HL-60/S4 (cell line): ENCODE results near the gene HMGN2.

Experiments
- in situ Hi-C: fragments of 300-500 bp; cut with MboI; formaldehyde crosslinking; loops from 2 replicates; pipeline ENCODE4 v1.14.3; 2022; ENCODE audit warnings: low sequenced_read_pairs

The HMGN2 gene

DNA sequence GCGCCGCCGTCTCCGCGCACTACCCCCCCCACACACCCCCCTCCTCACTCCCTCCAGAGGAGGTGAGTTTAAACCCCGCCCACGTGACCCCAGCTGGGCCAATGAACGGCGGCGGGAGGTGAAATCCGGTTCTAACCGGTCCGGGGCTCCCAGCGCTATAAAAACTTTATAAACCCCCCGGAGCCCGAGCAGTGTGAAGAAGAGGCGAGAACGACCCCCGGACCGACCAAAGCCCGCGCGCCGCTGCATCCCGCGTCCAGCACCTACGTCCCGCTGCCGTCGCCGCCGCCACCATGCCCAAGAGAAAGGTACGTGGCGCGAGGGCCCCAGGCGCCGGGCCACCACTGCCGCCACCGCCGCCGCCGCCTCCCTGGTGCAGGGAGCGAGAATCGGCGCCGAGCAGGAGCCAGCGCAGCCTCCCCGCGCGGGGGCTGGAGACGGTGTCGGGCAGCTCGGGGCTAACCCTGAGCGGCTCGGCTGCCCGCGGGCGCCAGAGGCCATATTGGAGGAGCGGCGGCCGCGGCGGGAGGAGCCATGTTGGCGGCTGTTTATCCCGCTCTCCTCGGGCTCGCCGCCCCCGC, at the start of gene HMGN2:
Gene HMGN2, plus strand, starts transcription at position 121 of the 581 bp plus-strand sequence. Its CDS starts 173 bp downstream, at position 294.
- in situ Hi-C loops = no loop called here

DNA sequence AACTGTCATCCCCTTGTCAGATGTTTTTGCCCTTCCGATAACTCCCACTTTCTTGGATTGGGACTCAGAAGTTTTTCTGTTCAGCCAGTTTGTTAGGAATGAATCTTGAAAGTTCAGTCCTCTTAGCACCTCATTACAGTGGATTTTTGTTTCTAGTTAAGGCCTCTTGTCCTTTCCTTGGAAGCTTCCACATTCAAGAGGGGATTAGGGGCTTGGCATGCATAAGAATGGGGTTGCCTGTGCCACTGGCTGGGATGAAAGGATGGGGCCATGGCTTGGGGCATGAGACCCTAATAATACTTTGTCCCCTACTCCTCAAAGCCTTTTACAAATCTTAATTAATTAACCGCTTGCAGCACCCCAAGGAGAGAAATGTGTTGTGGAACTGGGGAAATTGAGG, 42.5 kb upstream of the HMGN2 start:
- in situ Hi-C loops = no loop called here

DNA sequence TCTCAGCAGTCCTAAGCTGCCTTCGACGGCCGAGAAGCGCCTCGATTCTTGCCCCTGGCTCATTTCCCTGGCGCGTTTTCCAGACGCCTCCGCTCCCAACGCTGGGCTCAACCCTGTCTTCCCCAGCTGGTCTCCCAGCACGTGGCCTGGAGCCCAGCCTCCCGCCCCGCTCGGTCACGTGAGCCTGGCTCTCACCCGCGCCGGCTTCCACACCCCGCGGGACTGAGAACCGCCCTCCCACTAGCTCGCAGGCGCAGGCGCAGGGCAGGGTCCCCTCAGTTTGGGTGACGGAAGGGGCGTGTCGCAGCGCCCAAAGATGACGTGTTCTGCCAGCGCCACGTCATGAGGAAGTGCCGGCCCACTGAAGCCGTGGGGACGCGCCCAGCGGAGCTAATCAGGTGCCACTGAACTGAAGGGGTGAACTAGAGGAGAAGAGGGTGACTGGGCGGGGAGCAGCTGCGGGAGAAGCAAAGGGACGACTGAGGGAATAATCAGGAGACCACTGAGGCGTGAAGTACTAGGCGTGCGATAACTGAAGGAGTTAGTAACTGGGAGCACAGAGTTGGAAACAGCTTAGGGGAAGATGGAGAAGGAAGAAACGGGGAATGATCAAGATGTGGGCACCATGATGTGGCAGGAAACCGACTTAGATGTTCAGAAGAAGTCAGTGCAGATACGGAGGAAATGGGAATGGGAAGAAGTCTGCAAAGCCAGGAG, 40.1 kb upstream of the HMGN2 start, which contains the start of gene DHDDS:
Gene DHDDS, plus strand, starts transcription at position 343 of the 717 bp plus-strand sequence. CDS start 625 bp downstream, outside the sequence.
- in situ Hi-C loops = no loop called here

DNA sequence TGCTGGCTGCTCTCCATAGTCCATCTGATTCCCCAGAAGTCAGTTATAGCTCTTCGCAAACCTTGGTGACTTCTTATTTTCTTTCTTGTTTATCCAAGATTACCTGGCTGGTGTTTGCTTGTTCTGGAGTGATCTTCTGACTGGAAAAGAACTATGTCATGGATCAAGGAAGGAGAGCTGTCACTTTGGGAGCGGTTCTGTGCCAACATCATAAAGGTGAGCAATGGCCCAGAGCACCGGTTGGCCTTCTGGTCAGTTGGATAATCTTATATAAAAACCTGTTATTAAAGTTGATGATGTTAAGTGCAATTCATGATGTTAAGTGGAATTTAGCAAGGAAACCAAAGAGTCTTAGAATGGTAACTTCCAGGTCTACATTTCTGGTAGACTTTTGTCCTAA, 39.4 kb upstream of the HMGN2 start:
- in situ Hi-C loops = no loop called here

- in situ Hi-C loops = no loop called here
These were observed 38.0 kb upstream of the HMGN2 start for GRCh38 chr1:26434161-26434752.

- in situ Hi-C loops = no loop called here
These were observed 34.2 kb upstream of the HMGN2 start for GRCh38 chr1:26438041-26438440.

DNA sequence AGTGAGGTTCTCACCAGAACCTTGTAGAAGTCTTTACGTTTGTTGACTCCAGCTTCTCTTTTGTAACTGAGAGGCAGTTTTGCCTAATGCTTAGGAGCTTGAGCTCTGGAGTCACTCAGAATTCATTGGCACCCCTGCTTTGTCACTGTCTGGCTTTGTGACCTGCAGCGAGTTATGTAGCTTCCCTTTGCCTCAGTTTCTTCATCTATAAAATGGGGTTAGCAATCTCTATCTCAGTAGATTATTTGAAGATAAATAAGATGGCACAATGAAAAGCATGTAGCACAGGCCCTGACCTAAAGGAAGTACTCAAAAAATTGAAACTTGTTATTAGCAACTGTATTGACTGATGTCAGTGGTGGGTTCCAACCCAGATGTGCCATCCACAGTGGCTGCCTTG, 32.0 kb upstream of the HMGN2 start:
- in situ Hi-C loops = no loop called here

GRCh38 chr1:26449868-26450267, 22.4 kb upstream of the HMGN2 start:
- in situ Hi-C loops = no loop called here

DNA sequence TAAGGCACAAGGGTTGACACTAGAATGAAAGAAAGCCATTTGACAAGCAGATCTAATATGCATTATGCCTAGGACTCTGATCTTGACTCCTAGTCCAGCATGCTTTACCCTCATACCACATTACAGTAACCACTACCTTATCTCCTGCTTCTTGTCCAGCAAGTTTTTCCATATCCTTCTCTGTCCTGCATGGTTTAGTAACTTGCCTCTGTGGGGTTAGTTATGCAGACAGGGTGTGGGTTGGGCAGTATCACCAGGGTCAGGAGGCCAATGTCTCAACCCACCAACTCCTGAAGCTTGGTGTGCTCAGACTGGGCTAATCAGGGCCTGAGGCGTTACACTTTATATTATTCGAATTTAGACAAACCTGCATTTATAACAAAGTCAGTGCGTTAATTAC, 21.3 kb upstream of the HMGN2 start:
- in situ Hi-C loops = no loop called here

- in situ Hi-C loops = no loop called here
These were observed 19.6 kb upstream of the HMGN2 start for GRCh38 chr1:26452459-26453183.

- in situ Hi-C loops = no loop called here
These were observed 13.1 kb upstream of the HMGN2 start for GRCh38 chr1:26459148-26459547.

DNA sequence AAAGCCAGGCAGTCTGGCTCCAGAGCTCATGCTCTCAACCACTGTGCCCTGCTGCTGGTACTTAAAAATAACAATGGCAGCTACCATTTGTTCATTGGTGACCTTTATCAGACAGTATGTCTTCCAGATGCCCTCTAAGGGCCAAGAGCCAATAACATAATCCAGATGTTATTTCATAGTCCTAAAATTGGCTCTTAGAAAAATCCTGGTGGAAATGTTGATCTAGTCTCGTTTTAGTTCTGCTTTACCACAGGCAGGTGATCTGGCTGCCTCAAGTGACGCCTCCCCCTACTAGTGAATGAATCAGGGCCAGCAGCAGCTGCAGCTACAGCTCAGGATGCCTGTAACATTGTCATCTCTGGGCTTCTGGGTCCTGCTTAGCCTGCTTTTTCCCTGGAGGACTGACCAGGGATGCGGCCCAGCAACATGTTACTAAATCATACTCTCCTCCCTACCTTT, 12.6 kb upstream of the HMGN2 start:
- in situ Hi-C loops = no loop called here

- in situ Hi-C loops = no loop called here
These were observed 3.3 kb upstream of the HMGN2 start for GRCh38 chr1:26468911-26469310.

DNA sequence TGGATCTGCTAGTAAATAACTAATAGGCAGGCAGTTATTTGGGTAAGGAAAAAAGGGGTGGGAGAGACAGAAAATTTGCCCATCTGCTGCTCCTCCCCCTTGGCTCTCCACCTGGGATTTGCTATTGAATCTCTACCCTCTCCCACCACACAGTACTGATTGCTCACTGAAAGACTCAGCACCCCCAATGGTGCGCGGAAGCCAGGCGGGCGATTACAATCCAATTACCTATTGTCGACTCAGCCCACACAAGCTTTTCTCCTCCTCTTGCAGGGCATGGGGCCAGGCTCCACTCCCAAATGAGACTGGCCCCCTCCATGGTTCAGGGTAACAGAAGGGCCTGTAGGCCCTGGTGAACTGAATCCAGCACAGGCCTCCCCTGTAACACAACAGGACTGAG, 2.7 kb upstream of the HMGN2 start:
- in situ Hi-C loops = no loop called here

GRCh38 chr1:26470878-26471497, 1.3 kb upstream of the HMGN2 start:
- in situ Hi-C loops = no loop called here

DNA sequence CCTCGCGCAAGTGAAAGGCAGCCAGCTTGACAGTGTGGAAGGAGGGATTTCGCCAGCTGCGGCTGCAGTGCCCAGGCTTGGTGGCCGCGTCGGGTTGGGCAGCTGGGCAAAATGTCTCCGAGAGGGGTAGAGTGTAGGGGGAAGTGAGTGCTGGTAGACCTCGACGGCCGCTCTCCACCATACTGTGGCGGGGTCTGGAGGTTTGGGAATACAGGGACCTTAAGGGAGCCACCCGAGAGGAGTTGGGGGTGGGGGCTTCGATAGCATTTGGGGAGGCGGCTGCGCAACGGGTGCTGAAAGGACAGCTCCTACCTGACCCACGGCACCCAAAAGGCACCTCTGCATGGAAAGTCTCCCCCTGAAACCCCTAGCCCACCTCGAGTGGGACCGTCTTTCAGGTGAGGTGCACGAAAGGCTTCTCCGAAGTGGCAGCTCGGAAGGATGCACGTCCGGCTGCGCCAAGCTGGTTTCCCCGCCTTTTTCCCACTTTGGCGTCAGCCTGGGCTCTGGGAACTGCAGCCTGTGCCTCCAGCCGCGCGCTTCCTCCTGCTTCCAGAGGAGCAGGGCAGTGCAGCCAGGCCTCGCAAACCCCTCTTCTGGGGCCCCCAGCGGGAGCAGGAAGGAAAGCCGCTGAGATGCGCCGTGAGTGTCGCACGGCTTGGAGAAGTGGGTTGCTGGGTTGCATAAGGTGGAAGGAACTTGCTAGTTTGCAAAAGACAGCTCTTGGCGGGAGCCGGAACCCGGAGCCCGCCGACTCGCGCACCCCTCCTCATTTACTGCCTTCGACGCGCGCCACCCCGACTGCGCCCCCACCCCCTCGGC, 531 bp upstream of the HMGN2 start:
- in situ Hi-C loops = no loop called here

DNA sequence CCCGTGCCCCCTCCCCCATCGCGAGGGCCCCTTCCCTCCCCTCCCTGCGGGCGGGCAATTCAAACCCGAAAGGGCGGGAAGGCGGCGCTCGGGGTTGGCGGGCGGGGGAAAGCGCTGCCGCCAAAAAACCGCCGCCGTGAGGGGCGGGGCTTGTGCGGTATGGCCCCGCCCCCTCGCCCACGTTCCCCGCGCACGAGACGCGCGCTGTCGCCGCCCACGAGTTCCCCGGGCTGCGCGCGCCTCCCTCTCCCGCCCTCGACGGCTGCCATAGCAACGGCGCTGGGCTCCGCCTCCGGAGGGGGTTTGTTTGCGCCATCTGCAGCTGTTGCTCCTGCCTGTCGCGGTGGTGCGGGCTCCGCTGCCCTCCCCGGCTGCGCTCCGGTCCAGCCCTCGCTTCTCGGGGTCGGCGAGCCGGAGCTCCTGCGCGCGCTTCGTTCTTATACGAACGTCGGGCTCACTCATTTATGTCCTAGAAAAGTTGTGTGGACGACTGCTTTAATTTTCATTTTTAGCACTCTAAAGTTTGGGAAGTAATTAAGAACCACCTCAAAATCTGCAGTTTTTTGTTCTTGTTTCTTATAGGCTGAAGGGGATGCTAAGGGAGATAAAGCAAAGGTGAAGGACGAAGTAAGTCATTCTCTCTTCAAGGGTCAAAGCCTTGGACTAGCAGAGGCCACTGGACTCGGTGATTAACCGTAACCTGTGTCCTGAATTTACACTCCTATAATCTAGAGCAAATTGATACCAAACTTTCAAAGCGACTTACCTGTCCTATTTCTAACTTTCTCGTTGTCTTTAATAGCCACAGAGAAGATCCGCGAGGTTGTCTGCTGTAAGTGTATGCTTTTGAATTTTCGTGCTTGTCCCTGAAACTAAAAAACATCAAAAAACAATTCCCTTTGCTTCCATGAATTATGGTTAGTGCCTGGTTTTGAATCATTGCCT, 933 bp downstream of the HMGN2 start:
- in situ Hi-C loops = no loop called here

GRCh38 chr1:26474818-26475217, 2.6 kb downstream of the HMGN2 start:
- in situ Hi-C loops = no loop called here

DNA sequence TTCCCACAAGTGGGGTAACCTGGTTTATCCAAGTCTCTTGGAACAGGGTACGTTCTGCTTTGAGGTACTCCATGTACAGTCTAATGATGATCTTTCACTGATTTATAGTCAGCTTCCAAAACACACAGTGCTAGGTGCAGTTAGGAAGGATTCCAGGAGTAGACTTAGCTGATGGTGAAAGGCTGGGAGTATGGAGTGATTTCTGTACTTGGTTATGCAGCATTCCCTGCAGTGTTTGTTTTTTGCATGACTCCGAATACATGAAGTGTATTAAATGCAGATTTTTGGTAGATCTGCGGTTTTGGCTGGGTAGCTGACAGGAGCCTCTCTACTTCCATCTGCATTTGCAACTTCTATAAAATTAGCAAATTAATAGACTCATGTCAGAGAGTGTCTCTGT, 3.7 kb downstream of the HMGN2 start:
- in situ Hi-C loops = no loop called here
